BLaER1 treated with 17β-estradiol and CSF1 and Interleukin-3, amounts not matched to agents 10 nM and 100 nM (cell line): ENCODE measurements around the gene CABLES1.

Source experiments
- H3K27ac ChIP-seq, 11 experiments: shearing (Covaris generic); formaldehyde crosslinking; 2 replicates each; pipeline ENCODE4 v1.8.1; 2022
- H3K27me3 ChIP-seq, 11 experiments: shearing (Covaris generic); formaldehyde crosslinking; 2 replicates each; pipeline ENCODE4 v1.8.1; 2022
- H3K36me3 ChIP-seq, 11 experiments: shearing (Covaris generic); formaldehyde crosslinking; 2 replicates each; pipeline ENCODE4 v1.8.1; 2022
- H3K4me1 ChIP-seq, 10 experiments: shearing (Covaris generic); formaldehyde crosslinking; 2 replicates each; pipeline ENCODE4 v1.8.1; 2022
- H3K4me2 ChIP-seq, 11 experiments: shearing (Covaris generic); formaldehyde crosslinking; 2 replicates each; pipeline ENCODE4 v1.8.1; 2022
- H3K4me3 ChIP-seq, 10 experiments: shearing (Covaris generic); formaldehyde crosslinking; 2 replicates each; pipeline ENCODE4 v1.8.1; 2022
- H3K9ac ChIP-seq, 11 experiments: shearing (Covaris generic); formaldehyde crosslinking; 2 replicates each; pipeline ENCODE4 v1.8.1; 2022
- H3K9me3 ChIP-seq, 11 experiments: shearing (Covaris generic); formaldehyde crosslinking; replicated peaks in 1 of 11; 2 replicates each; pipeline ENCODE4 v1.8.1; 2022
- H4K20me1 ChIP-seq, 11 experiments: shearing (Covaris generic); formaldehyde crosslinking; 2 replicates each; pipeline ENCODE4 v1.8.1; 2022
- Cebpa-rat ChIP-seq, 11 experiments: shearing (Covaris generic); IDR thresholded peaks; 2 replicates each; pipeline ENCODE4 v1.8.1; 2022

The CABLES1 gene

DNA sequence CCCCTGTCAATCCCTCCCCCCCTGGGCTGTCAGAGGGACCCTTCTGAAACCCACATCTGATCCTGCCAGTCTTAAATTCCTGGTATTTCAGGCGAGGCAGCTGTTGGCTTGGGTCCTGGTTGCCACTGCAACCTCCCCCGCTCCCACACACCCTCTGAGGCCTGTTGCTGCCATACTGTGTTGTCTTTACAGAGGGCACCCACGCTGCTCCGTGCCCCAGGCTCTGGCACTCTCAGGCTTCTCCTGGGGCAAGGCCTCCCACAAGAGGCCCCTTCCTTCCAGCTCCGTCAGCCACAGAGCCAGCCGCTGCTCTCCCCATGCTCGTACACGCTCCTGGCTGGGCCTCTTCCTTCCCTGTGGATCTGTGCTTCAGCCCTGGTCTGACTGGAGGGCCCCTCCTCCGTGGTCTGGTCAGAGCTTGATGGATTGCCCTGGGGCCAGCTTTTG lies 8.6 kb downstream of the CABLES1 start:
- Histone ChIP-seq H4K20me1 (peaks cover 0 to 99% (median 6%) of the 10 kb centered on the region in 11 experiments; a peak in 8 of 22 replicates), H3K9me3 (no peaks in the 10 kb centered on the region), H3K9ac (peak overlapping the region; percentile 13 to 63 (median 45); a peak in 16 of 22 replicates), H3K4me2 (peak overlapping the region; percentile 68 to 85 (median 78)), H3K27ac (peak overlapping the region; percentile 24 to 67 (median 53); a peak in 18 of 22 replicates), H3K4me1 (peaks cover 37 to 67% (median 43%) of the 10 kb centered on the region in 10 experiments), H3K36me3 (peaks cover 0 to 31% (median 0%) of the 10 kb centered on the region in 11 experiments; a peak in 3 of 22 replicates), H3K27me3 (peaks cover 0 to 11% (median 3%) of the 10 kb centered on the region in 11 experiments; a peak in 14 of 22 replicates), H3K4me3 (no peak overlapping the region; a peak in 1 of 20 replicates)
- TF ChIP-seq Cebpa-rat (IDR thresholded peaks at IDR 0.05), result no peak

DNA sequence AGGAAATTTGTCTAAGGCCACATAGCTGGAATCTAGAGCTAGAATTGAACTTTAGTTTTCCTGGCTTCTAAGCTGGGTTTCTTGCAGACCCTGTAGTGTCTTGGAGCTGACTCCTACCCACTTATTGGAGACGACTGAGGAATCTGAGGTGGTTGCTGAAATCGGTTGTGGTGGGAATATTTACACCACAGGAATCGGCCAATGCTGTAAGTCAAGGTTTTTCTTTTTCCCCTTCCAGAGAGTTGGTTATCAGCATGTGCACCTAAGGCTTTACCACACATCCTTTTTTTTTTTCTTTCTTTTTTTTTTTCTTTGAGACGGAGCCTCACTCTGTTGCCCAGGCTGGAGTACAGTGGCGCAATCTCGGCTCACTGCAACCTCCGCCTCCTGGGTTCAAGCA lies 9.4 kb downstream of the CABLES1 start:
- peak overlapping the region in 6 of 11 experiments; percentile 68 to 85 (median 78); a peak in 10 of 22 replicates for H3K4me2 ChIP-seq
- no peak overlapping the region for H3K4me3 ChIP-seq
- peaks cover 0 to under 1% (median 0%) of the 10 kb centered on the region in 11 experiments; a peak in 2 of 22 replicates for H3K9me3 ChIP-seq
- no peak overlapping the region for H3K27ac ChIP-seq
- H4K20me1 ChIP-seq, result peaks cover 0 to 99% (median 6%) of the 10 kb centered on the region in 11 experiments; a peak in 8 of 22 replicates
- TF ChIP-seq Cebpa-rat (IDR thresholded peaks at IDR 0.05), result no peak
- peak overlapping the region in 1 of 11 experiments; percentile 51; a peak in 1 of 22 replicates for H3K9ac ChIP-seq
- peaks cover 37 to 65% (median 43%) of the 10 kb centered on the region in 10 experiments for H3K4me1 ChIP-seq
- H3K27me3 ChIP-seq, result peaks cover 0 to 4% (median 0%) of the 10 kb centered on the region in 11 experiments; a peak in 5 of 22 replicates
- H3K36me3 ChIP-seq, result peaks cover 0 to 35% (median 0%) of the 10 kb centered on the region in 11 experiments; a peak in 4 of 22 replicates

DNA sequence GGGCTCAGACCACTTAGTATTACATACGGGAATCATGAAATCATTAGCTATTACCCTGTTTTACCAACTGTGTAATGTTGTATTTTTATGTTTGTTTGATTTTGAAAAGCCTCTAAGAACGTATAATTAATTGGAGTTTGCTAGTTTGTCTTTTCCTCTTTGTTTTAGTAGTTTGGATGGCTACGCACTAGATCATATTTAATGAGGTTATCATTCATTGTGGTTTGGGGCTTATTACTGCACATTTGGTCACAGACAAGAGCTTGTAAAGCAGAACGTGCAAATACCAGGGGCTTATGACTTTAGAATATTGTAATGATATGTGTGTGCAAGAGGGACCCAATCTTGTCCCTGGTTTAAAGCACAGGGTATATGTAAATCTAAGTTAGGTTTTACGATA lies 10.3 kb downstream of the CABLES1 start:
- H3K4me2 ChIP-seq, result no peak overlapping the region
- peaks cover 0 to 41% (median 0%) of the 10 kb centered on the region in 11 experiments; a peak in 4 of 22 replicates for H3K36me3 ChIP-seq
- H3K9ac ChIP-seq, result no peak overlapping the region
- H4K20me1 ChIP-seq, result peaks cover 0 to 99% (median 0%) of the 10 kb centered on the region in 11 experiments; a peak in 6 of 22 replicates
- peaks cover 0 to 11% (median 0%) of the 10 kb centered on the region in 11 experiments; a peak in 3 of 22 replicates for H3K9me3 ChIP-seq
- peaks cover 37 to 56% (median 43%) of the 10 kb centered on the region in 10 experiments for H3K4me1 ChIP-seq
- H3K4me3 ChIP-seq, result no peak overlapping the region
- H3K27me3 ChIP-seq, result no peaks in the 10 kb centered on the region
- no peak overlapping the region for H3K27ac ChIP-seq
- TF ChIP-seq Cebpa-rat (IDR thresholded peaks at IDR 0.05), result no peak

DNA sequence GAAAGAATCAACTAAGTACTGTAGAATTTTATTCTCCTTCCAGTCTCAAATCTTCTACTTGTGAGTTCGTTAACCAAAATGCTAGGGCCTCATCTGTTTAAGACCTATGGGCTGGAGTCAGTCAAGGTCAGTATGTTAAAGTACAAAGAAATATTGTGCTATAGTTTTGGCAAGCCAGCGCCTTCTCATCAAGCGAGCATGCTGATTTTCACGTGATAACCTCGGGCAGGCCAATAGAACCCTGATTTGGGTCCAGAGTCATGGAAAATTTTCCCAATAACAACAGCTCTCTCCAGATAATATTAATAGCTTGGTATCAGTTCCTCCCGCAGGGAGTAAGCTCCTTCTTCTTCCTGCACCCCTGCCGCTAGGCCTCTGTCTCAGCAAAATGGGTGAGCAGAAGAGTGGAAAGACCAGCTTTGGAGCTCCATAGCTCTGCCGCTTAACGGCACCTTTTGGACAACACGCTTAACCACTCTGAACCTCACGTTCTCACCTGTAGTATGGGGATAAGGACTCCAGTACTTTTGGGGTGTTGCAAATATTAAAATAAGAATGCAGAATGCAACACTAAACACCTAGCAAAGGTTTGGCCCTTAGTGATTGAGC lies 11.7 kb downstream of the CABLES1 start:
- H3K27me3 ChIP-seq, result no peaks in the 10 kb centered on the region
- no peak overlapping the region for H3K9ac ChIP-seq
- peak overlapping the region in 2 of 11 experiments; percentile 48 to 51; a peak in 4 of 22 replicates for H3K4me2 ChIP-seq
- peaks cover 25 to 43% (median 30%) of the 10 kb centered on the region in 10 experiments for H3K4me1 ChIP-seq
- H3K4me3 ChIP-seq, result no peak overlapping the region
- peaks cover 0 to 40% (median 0%) of the 10 kb centered on the region in 11 experiments; a peak in 4 of 22 replicates for H3K36me3 ChIP-seq
- peaks cover 0 to 24% (median 0%) of the 10 kb centered on the region in 11 experiments; a peak in 3 of 22 replicates for H3K9me3 ChIP-seq
- no peak overlapping the region for H3K27ac ChIP-seq
- peaks cover 0 to 99% (median 0%) of the 10 kb centered on the region in 11 experiments; a peak in 6 of 22 replicates for H4K20me1 ChIP-seq
- TF ChIP-seq Cebpa-rat (IDR thresholded peaks at IDR 0.05), result no peak

DNA sequence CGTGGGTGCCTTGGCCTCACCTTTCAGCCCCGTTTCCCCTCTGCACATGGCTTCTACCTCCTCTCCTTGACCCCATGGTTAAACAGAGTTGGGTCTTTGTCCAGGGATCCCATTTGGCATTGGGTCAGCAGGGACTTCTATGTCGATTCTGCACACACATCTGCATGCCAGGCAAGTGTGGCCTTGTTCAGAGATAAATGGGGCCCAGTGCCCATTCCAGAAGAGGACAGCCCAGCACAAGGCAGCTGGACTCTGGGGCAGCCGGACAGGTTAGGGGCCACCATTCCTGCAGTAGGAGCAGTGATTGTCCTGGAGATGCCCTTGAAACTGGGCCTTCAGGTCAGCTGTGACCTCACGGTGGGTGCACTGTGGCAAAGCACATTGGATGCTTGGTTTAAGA lies 13.1 kb downstream of the CABLES1 start:
- Histone ChIP-seq H3K27me3 (no peaks in the 10 kb centered on the region), H4K20me1 (peaks cover 0 to 99% (median 0%) of the 10 kb centered on the region in 11 experiments; a peak in 5 of 22 replicates), H3K36me3 (peaks cover 0 to 40% (median 0%) of the 10 kb centered on the region in 11 experiments; a peak in 4 of 22 replicates), H3K9me3 (peaks cover 0 to 24% (median 0%) of the 10 kb centered on the region in 11 experiments; a peak in 3 of 22 replicates), H3K27ac (no peak overlapping the region), H3K9ac (no peak overlapping the region), H3K4me3 (no peak overlapping the region), H3K4me2 (no peak overlapping the region), H3K4me1 (peaks cover 11 to 29% (median 16%) of the 10 kb centered on the region in 10 experiments)
- TF ChIP-seq Cebpa-rat (IDR thresholded peaks at IDR 0.05), result no peak

DNA sequence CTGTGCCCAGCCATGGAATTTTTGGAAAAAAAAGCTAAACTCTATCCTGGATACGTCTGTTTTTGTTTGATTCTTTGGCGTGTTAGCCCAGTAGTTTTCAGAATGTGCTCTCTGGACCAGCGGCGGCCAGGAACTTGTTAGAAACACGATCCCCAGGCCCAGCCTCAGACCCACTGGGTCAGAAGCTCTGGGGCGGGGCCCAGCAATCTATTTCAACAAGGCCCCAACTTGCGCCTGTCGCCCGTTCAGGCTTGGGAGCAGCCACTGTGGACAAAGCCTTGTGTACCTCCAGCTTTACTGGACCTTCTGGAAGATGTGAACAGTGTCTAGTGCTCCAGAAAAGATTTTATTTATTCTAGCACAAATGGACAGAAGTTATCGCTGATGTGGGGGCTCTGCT lies 14.3 kb downstream of the CABLES1 start:
- Histone ChIP-seq H3K9me3 (peaks cover 0 to 24% (median 0%) of the 10 kb centered on the region in 11 experiments; a peak in 3 of 22 replicates), H3K4me1 (peaks cover 0 to 17% (median 5%) of the 10 kb centered on the region in 10 experiments; a peak in 11 of 20 replicates)
- TF ChIP-seq Cebpa-rat (IDR thresholded peaks at IDR 0.05), result no peak

DNA sequence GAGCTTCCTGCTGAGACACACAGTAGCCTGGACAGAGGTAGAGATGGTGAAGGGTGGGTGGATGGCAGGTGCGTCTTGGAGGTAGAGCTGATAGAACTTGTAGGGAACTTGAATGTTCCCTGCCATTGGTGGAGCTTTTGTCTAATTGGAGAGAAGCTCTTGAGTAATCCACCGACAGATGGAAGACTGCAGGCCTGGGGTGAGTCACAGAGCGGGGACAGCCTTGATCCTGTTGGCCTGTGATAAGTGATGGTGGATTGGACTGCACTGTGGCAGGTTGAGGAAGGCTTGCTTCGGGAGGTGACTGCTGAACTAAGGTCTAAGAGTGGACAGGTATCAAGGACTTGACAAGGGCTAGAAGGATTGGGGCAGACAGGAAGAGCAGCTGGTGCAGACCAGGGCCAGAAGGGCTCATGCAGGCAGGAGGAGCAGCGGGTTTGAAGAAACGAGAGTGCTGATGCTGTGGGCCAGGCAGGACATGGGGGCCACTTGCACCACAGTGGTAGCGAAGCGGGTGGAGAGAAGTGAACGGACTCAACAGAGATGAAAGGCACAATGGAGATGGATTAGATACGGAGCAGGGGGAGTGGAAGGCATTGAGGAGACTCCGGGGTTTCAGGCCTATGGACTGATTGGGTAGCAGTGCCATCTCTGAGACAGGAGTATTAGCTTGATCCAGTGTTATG lies 16.3 kb downstream of the CABLES1 start:
- no peak overlapping the region for H3K27ac ChIP-seq
- H3K4me3 ChIP-seq, result no peak overlapping the region
- peaks cover 0 to 100% (median 0%) of the 10 kb centered on the region in 11 experiments; a peak in 3 of 22 replicates for H4K20me1 ChIP-seq
- H3K4me1 ChIP-seq, result peaks cover 0 to 18% (median 12%) of the 10 kb centered on the region in 10 experiments; a peak in 13 of 20 replicates
- H3K27me3 ChIP-seq, result no peaks in the 10 kb centered on the region
- peaks cover 0 to 49% (median 0%) of the 10 kb centered on the region in 11 experiments; a peak in 4 of 22 replicates for H3K36me3 ChIP-seq
- TF ChIP-seq Cebpa-rat (IDR thresholded peaks at IDR 0.05), result no peak
- H3K9me3 ChIP-seq, result peaks cover 0 to 24% (median 0%) of the 10 kb centered on the region in 11 experiments; a peak in 3 of 22 replicates
- H3K4me2 ChIP-seq, result no peak overlapping the region
- no peak overlapping the region for H3K9ac ChIP-seq

More for the DNA sequence above, 14.3 kb downstream of the CABLES1 start:
- no peak overlapping the region for H3K4me3 ChIP-seq
- no peak overlapping the region for H3K9ac ChIP-seq
- peaks cover 0 to 99% (median 0%) of the 10 kb centered on the region in 11 experiments; a peak in 3 of 22 replicates for H4K20me1 ChIP-seq
- peaks cover 0 to 45% (median 0%) of the 10 kb centered on the region in 11 experiments; a peak in 4 of 22 replicates for H3K36me3 ChIP-seq
- no peaks in the 10 kb centered on the region for H3K27me3 ChIP-seq
- H3K27ac ChIP-seq, result no peak overlapping the region
- no peak overlapping the region for H3K4me2 ChIP-seq

DNA sequence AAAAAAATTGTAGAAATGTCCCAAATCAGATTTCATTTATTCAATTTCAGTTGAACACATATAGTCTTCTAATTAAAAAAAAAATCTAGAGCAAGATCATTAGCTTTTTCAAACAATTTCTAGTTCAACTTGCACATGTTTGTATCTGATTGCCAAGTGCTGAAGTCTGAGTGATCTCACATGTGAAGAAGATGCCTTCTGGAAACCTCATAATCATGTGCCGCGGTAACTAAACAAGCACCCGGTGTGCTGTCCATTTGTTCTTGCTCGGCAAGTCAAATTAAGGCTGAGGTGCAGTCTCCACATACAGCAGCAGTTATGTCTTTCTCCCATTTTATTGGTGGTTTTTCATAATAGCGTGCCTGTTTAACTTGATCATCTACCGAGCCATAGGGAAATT lies 18.7 kb downstream of the CABLES1 start:
- Histone ChIP-seq H3K27ac (no peak overlapping the region), H3K27me3 (no peaks in the 10 kb centered on the region), H3K36me3 (peaks cover 0 to 39% (median 0%) of the 10 kb centered on the region in 11 experiments; a peak in 4 of 22 replicates), H3K4me3 (no peak overlapping the region), H4K20me1 (peaks cover 0 to 100% (median 0%) of the 10 kb centered on the region in 11 experiments; a peak in 3 of 22 replicates), H3K4me1 (peaks cover 0 to 18% (median 6%) of the 10 kb centered on the region in 10 experiments; a peak in 7 of 20 replicates), H3K9ac (no peak overlapping the region), H3K9me3 (peaks cover 0 to 24% (median 0%) of the 10 kb centered on the region in 11 experiments; a peak in 3 of 22 replicates), H3K4me2 (no peak overlapping the region)
- TF ChIP-seq Cebpa-rat (IDR thresholded peaks at IDR 0.05), result no peak
